DND-41 (cell line): Measurements from ENCODE around the gene EXOSC10.

Source experiments
- EZH2 ChIP-seq: IDR thresholded peaks from 3 replicates; pipeline ENCODE4 v1.6.1; 2012; ENCODE audit warnings: borderline replicate concordance, low read depth, mild to moderate bottlenecking, moderate library complexity, low read length, inconsistent platforms; ENCODE audit not compliant: severe bottlenecking
- TF ChIP-seq, protein P1 (sequence below): IDR thresholded peaks from 2 replicates; pipeline ENCODE4 v1.5.1; 2012; ENCODE audit warnings: borderline replicate concordance, low read length, moderate library complexity, mild to moderate bottlenecking; ENCODE audit not compliant: poor library complexity, severe bottlenecking; ENCODE audit errors: extremely low read depth

DNA sequence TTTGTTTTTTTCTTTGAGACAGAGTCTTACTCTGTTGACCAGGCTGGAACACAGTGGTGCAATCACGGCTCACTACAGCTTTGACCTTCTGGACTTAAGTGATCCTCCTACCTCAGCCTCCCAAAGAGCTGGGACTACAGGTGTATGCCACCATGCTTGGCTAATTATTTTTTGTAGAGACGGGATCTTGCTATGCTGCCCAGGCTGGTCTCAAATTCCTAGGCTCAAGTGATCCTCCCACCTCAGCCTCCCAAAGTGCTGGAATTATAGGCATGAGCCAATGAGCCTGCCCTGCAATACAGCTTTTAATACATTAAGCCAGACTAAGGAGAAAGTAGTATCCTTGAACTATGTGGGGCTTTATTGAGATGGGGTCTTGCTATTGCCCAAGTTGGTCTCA is 16.6 kb upstream of the EXOSC10 start:
- TF ChIP-seq, protein P1, sequence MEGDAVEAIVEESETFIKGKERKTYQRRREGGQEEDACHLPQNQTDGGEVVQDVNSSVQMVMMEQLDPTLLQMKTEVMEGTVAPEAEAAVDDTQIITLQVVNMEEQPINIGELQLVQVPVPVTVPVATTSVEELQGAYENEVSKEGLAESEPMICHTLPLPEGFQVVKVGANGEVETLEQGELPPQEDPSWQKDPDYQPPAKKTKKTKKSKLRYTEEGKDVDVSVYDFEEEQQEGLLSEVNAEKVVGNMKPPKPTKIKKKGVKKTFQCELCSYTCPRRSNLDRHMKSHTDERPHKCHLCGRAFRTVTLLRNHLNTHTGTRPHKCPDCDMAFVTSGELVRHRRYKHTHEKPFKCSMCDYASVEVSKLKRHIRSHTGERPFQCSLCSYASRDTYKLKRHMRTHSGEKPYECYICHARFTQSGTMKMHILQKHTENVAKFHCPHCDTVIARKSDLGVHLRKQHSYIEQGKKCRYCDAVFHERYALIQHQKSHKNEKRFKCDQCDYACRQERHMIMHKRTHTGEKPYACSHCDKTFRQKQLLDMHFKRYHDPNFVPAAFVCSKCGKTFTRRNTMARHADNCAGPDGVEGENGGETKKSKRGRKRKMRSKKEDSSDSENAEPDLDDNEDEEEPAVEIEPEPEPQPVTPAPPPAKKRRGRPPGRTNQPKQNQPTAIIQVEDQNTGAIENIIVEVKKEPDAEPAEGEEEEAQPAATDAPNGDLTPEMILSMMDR, result no peak
- no peak for TF ChIP-seq EZH2
